Brain pericyte (primary cell): ENCODE measurements around the gene WNT7B.

Source experiments
- DNase-seq: peaks from one replicate; pipeline ENCODE4 v3.0.0-alpha.2; 2012; ENCODE audit warnings: low read depth, low spot score

The WNT7B gene

GRCh38 chr22:45872659-45873263 is 104.2 kb downstream of the WNT7B start:
- no peak for DNase-seq

GRCh38 chr22:45871721-45872120 is 105.2 kb downstream of the WNT7B start:
- no peak for DNase-seq
